HG03469 (cell line): Measurements from ENCODE around the gene NLRX1.
"Not testable (repeated sequence)": the region's sequence is repeated elsewhere in the genome, so short reads cannot be mapped to it uniquely, and the experiment has no call there.

Experiments used
- ATAC-seq: cut with Tn5 transposase; IDR thresholded peaks from one replicate; pipeline ENCODE4 v1.9.1; 2021; ENCODE audit warnings: mild to moderate bottlenecking, moderate library complexity, moderate number of reproducible peaks; ENCODE audit not compliant: unreplicated experiment

NLRX1 gene

GRCh38 chr11:119181677-119182412, 13.3 kb downstream of the NLRX1 start:
- ATAC-seq, result no peak

- not testable (repeated sequence) for ATAC-seq
These were observed 15.9 kb downstream of the NLRX1 start for GRCh38 chr11:119184399-119184798.

- ATAC-seq, result no peak
These were observed 17.6 kb downstream of the NLRX1 start for GRCh38 chr11:119185981-119186634.

GRCh38 chr11:119187123-119187892, 18.8 kb downstream of the NLRX1 start:
- ATAC-seq, result no peak

GRCh38 chr11:119188067-119188466, 19.5 kb downstream of the NLRX1 start:
- ATAC-seq, result no peak

- no peak for ATAC-seq
These were observed 20.4 kb downstream of the NLRX1 start for GRCh38 chr11:119188887-119189286.

- ATAC-seq, result no peak
These were observed 20.9 kb downstream of the NLRX1 start for GRCh38 chr11:119189393-119189792.

- no peak for ATAC-seq
These were observed 22.0 kb downstream of the NLRX1 start for GRCh38 chr11:119190531-119190930.

GRCh38 chr11:119191265-119191664, 22.7 kb downstream of the NLRX1 start:
- ATAC-seq, result not testable (repeated sequence)

GRCh38 chr11:119192111-119192510, 23.6 kb downstream of the NLRX1 start:
- no peak for ATAC-seq

GRCh38 chr11:119193001-119193400, 24.5 kb downstream of the NLRX1 start:
- no peak for ATAC-seq

- no peak for ATAC-seq
These were observed 25.1 kb downstream of the NLRX1 start for GRCh38 chr11:119193626-119194025.

- ATAC-seq, result no peak
These were observed 26.4 kb downstream of the NLRX1 start for GRCh38 chr11:119194811-119195440.

- no peak for ATAC-seq
These were observed 27.2 kb downstream of the NLRX1 start for GRCh38 chr11:119195680-119196079.

GRCh38 chr11:119196833-119197483, 28.4 kb downstream of the NLRX1 start:
- ATAC-seq, result no peak

- ATAC-seq, result no peak
These were observed 30.4 kb downstream of the NLRX1 start for GRCh38 chr11:119198925-119199324.

GRCh38 chr11:119201236-119201635, 32.7 kb downstream of the NLRX1 start:
- not testable (repeated sequence) for ATAC-seq

- ATAC-seq, result no peak
These were observed 34.0 kb downstream of the NLRX1 start for GRCh38 chr11:119202554-119202953.

GRCh38 chr11:119204066-119204465, 35.5 kb downstream of the NLRX1 start:
- ATAC-seq, result no peak

GRCh38 chr11:119205080-119205479, 36.6 kb downstream of the NLRX1 start:
- no peak for ATAC-seq
